ENCODE measurements around the gene DSTN.

DNA sequence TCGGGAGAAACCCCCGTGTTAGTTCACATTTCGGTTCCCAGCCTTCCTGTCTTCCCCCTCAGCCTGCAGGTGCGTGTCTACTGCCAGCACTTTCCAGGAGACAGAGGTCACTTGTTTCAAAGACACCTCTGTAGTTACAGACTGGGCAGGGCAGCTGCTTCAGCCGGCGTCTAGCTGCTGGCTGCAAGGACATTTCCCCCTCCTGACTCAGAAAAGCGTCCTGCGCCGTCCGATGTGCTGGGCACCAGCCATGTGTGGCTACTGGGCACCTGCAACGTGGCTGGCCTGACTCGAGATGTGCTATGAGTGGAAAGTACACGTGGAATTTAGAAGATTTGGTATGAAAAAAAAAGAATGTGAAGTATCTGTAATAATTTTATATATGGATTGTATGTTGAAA lies 74.6 kb downstream of the DSTN start:
- TF ChIP-seq CTCF (IDR thresholded peaks at IDR 0.05) (no peak), POLR2A (IDR thresholded peaks at IDR 0.05) (no peak)

All from esophagus squamous epithelium (tissue), 4 donors.